ENCODE data around the gene AMIGO1. TPM values are rescaled to one million over a fixed set of nuclear protein-coding genes. Genes with fewer than 3 reads are reported as not detected.
A peak's percentile ranks its signal among the peaks of the same experiment; 100 is the strongest.
"Not testable (repeated sequence)": the region's sequence is repeated elsewhere in the genome, so short reads cannot be mapped to it uniquely, and the experiment has no call there.

Gene AMIGO1
- total RNA-seq, 2 experiments from 2014 or later = 1.8 to 2.0 TPM

DNA sequence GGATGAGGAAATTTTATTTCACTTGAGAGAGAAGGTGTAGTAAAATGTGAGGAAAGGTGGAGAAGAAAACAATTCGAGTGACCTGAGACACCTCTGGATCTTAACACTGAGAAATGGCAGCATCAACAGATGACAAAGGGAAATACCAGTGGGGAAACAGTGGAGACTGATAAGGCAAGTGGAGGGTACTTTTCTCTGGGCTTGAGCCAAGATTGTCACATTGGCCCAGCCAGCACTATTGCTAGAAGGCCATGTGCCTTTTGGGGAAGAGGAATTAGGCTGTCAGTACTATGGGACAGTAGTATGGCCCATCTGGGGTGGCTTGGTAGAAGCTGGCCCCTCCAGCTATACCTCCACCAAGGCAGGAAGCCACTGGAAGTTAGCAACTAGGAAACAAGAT is 34.8 kb downstream of the AMIGO1 start:
- no peak overlapping the region for H3K27ac Mint-ChIP-seq
- no peaks in the 10 kb centered on the region for H3K9me3 Mint-ChIP-seq (ENCODE audit: low read depth)
- H3K4me3 Mint-ChIP-seq = no peak overlapping the region
- ChIA-PET POLR2A (no interaction called here), CTCF (interaction anchor here (1.0 kb wide), 1 partner anchor 9 kb away, joined by 4 read pairs; the partner anchor contains the start of gene ATXN7L2)
- ATAC-seq (no peak), DNase-seq (no peak)
- intact Hi-C loops (cut with DNase I, micrococcal nuclease) = no loop called here
- H3K4me1 Mint-ChIP-seq = no peaks in the 10 kb centered on the region
- H3K27me3 Mint-ChIP-seq = peaks cover 22% of the 10 kb centered on the region
- H3K36me3 Mint-ChIP-seq (ENCODE audit: low read depth) = no peaks in the 10 kb centered on the region

DNA sequence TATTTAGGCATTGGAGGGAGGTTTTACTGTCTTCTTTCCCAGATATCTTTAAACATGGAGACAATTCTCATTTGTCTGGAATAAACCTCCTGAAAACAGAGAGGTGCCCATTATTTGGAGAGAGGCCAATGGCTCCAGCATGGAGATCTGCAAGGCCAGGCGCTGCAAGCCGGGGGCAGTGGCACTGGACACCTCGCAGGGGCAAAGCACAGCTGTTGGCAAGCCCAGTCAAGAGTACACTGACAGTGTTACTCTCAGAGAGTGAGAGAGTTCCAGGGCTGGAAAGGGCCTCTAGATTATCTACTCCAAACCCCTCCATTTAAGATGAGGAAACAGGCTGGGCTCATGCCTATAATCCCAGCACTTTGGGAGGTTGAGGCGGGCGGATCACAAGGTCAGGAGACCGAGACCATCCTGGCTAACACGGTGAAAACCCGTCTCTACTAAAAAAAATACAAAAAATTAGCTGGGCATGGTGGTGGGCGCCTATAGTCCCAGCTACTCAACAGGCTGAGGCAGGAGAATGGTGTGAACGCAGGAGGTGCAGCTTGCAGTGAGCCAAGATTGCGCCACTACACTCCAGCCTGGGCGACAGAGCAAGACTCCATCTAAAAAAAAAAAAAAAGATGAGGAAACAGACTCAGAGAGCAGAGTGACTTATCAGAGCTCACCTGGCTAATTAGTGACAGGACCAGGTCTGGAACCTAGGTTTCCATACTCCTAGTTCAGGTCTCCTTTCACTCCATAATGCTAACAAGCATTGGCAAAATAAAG is 36.1 kb downstream of the AMIGO1 start:
- H3K9me3 Mint-ChIP-seq (ENCODE audit: low read depth); DNase-seq; H3K4me1 Mint-ChIP-seq; H3K36me3 Mint-ChIP-seq (ENCODE audit: low read depth); POLR2A ChIA-PET; ATAC-seq; H3K27ac Mint-ChIP-seq; intact Hi-C loops (cut with DNase I, micrococcal nuclease); H3K4me3 Mint-ChIP-seq: not testable (repeated sequence)
- CTCF ChIA-PET = interaction anchor here (0.6 to 1.1 kb wide), 3 partner anchors 30 to 191 kb away, joined by 3 to 5 read pairs (median 4); partner anchors contain the start of gene PSRC1
- H3K27me3 Mint-ChIP-seq = peaks cover 20% of the 10 kb centered on the region

DNA sequence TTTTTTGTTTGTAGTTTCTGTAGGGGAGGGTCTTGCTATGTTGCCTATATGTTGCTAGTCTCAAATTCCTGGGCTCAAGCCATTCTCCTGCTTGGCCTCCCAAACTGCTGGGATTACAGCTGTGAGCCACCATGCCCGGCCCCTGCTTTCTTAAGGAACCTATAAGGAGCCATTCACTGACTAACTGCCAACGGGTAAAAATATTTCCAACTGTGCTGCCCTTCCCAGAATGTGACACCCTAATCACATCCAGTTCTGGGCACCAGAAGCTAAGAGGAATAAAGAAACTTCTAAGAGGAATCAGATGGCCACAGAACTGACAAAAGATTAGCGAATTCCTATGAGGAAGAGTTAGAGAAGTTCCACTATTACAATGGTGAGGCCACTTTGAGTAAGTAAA is 36.7 kb downstream of the AMIGO1 start:
- Mint-ChIP-seq H3K9me3 (ENCODE audit: low read depth) (no peaks in the 10 kb centered on the region), H3K27ac (no peak overlapping the region), H3K4me3 (no peak overlapping the region), H3K27me3 (peaks cover 26% of the 10 kb centered on the region), H3K36me3 (ENCODE audit: low read depth) (no peaks in the 10 kb centered on the region), H3K4me1 (peaks cover 2% of the 10 kb centered on the region)
- DNase-seq = no peak
- ATAC-seq = no peak
- POLR2A ChIA-PET = no interaction called here
- CTCF ChIA-PET = interaction anchor here (0.7 kb wide), 1 partner anchor 190 kb away, joined by 4 read pairs; the partner anchor contains the start of gene PSRC1
- intact Hi-C loops (cut with DNase I, micrococcal nuclease) = no loop called here

DNA sequence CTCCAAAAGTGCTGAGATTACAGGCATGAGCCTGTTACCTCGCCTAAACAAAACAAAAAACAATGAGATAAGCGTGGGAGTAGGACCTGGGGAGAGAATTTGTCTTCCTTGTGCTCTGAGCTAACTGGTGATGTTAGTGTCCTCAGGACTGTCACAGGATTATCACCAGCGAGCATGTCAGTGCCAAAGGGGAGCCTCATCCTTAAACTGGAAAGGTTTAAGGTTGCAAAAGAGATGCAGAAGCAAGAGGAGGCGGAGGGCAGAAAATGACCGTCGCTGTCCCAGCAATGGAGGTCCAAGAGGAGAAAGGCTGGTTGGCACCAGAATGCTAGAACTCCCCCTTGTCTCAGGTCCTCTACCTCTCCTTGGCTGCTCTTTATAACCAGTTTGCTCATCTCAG is 39.3 kb downstream of the AMIGO1 start:
- ChIA-PET POLR2A (no interaction called here), CTCF (interaction anchor here (0.6 to 1.2 kb wide), 2 partner anchors 60 to 71 kb away, joined by 3 read pairs; no protein-coding TSS in a partner anchor)
- intact Hi-C loops (cut with DNase I, micrococcal nuclease) = no loop called here
- no peak overlapping the region for H3K27ac Mint-ChIP-seq
- no peaks in the 10 kb centered on the region for H3K36me3 Mint-ChIP-seq (ENCODE audit: low read depth)
- H3K4me3 Mint-ChIP-seq = no peak overlapping the region
- DNase-seq = no peak
- no peak for ATAC-seq
- H3K27me3 Mint-ChIP-seq = peaks cover 32% of the 10 kb centered on the region
- H3K4me1 Mint-ChIP-seq = peaks cover 4% of the 10 kb centered on the region
- H3K9me3 Mint-ChIP-seq (ENCODE audit: low read depth) = no peaks in the 10 kb centered on the region

DNA sequence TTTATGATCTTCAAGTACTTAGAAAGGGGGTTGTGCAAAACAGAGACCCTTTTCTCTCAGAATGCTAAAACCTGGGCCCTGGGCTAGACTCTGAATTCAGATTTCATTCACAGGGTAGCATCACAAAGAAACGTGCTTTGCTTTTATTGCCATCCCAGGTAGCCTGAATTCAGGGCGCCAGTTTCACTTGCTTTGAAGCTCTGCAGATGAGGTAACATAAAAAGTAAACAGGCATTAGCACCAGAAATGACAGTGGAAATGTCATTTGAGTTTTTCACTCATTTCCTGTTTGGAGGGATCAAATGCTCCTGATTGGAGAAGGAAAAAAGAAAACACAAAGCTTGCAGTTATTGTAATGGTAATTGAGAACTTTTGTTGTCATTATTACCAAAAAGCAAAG is 40.6 kb downstream of the AMIGO1 start:
- peak; percentile 30 for ATAC-seq
- peaks cover 4% of the 10 kb centered on the region for H3K4me1 Mint-ChIP-seq
- no peaks in the 10 kb centered on the region for H3K9me3 Mint-ChIP-seq (ENCODE audit: low read depth)
- intact Hi-C loops (cut with DNase I, micrococcal nuclease) = no loop called here
- ChIA-PET POLR2A (interaction anchor here (0.6 kb wide), 1 partner anchor 281 kb away, joined by 6 read pairs; no protein-coding TSS in a partner anchor), CTCF (interaction anchor here (0.6 to 1.7 kb wide), 7 partner anchors 11 to 171 kb away, joined by 3 to 8 read pairs (median 3); no protein-coding TSS in a partner anchor)
- peaks cover 42% of the 10 kb centered on the region for H3K27me3 Mint-ChIP-seq
- H3K4me3 Mint-ChIP-seq = no peak overlapping the region
- H3K27ac Mint-ChIP-seq = no peak overlapping the region
- H3K36me3 Mint-ChIP-seq (ENCODE audit: low read depth) = no peaks in the 10 kb centered on the region
- DNase-seq = no peak

DNA sequence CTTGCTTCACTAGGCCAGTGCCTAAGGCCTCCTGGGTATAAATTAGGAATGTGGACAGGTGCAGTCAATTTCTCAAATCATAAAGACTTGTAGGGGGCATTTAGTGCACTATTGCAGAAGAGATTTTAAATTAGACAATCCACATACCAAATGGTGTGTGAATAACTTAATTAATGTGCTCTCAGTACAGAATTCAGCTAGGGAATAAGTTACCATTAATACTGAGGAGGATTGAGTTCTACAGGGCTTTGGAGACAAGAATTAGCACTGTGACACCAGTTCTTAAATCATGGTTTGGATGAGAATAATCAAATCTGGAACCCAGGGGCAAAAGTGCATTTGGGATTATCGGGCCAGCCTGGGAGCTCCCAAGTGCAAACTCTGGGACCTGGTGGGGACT is 41.5 kb downstream of the AMIGO1 start:
- DNase-seq (no peak), ATAC-seq (no peak)
- ChIA-PET POLR2A (no interaction called here), CTCF (interaction anchor here (0.6 to 1.3 kb wide), 5 partner anchors 29 to 447 kb away, joined by 3 to 4 read pairs (median 3); no protein-coding TSS in a partner anchor)
- peaks cover 4% of the 10 kb centered on the region for H3K4me1 Mint-ChIP-seq
- H3K36me3 Mint-ChIP-seq (ENCODE audit: low read depth) = no peaks in the 10 kb centered on the region
- intact Hi-C loops (cut with DNase I, micrococcal nuclease) = no loop called here
- no peak overlapping the region for H3K27ac Mint-ChIP-seq
- no peaks in the 10 kb centered on the region for H3K9me3 Mint-ChIP-seq (ENCODE audit: low read depth)
- H3K4me3 Mint-ChIP-seq = peak overlapping the region; percentile 59
- H3K27me3 Mint-ChIP-seq = peaks cover 41% of the 10 kb centered on the region

DNA sequence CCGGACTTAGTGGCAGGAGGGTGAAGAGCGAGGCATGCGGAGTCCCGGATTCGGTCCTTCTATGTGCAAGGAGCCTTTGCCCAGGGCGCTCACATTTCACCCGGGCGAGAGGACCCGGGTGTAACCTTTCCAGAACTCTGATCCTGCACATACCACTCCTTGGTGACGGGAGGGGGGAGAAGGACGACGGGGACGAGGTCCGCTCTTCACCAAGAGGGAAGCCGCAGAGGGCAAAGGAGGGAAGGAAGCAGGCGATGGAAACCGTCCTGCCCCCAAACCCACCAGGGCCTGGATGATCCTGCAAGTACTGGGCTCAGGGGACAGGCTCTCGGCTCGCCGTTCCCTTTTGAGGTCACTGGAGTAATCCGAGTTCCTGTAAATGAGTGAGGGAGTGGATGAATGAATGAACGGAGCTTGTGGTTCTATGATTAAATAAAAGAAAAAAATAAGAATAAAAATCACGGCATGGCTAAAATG is 42.2 kb downstream of the AMIGO1 start:
- Mint-ChIP-seq H3K27ac (no peak overlapping the region), H3K9me3 (ENCODE audit: low read depth) (no peaks in the 10 kb centered on the region), H3K36me3 (ENCODE audit: low read depth) (no peaks in the 10 kb centered on the region), H3K4me3 (peak overlapping the region; percentile 59), H3K27me3 (peaks cover 46% of the 10 kb centered on the region), H3K4me1 (peaks cover 4% of the 10 kb centered on the region)
- ChIA-PET POLR2A (no interaction called here), CTCF (interaction anchor here (0.6 kb wide), 1 partner anchor 65 kb away, joined by 3 read pairs; no protein-coding TSS in a partner anchor)
- no peak for ATAC-seq
- DNase-seq = no peak
- intact Hi-C loops (cut with DNase I, micrococcal nuclease) = no loop called here

DNA sequence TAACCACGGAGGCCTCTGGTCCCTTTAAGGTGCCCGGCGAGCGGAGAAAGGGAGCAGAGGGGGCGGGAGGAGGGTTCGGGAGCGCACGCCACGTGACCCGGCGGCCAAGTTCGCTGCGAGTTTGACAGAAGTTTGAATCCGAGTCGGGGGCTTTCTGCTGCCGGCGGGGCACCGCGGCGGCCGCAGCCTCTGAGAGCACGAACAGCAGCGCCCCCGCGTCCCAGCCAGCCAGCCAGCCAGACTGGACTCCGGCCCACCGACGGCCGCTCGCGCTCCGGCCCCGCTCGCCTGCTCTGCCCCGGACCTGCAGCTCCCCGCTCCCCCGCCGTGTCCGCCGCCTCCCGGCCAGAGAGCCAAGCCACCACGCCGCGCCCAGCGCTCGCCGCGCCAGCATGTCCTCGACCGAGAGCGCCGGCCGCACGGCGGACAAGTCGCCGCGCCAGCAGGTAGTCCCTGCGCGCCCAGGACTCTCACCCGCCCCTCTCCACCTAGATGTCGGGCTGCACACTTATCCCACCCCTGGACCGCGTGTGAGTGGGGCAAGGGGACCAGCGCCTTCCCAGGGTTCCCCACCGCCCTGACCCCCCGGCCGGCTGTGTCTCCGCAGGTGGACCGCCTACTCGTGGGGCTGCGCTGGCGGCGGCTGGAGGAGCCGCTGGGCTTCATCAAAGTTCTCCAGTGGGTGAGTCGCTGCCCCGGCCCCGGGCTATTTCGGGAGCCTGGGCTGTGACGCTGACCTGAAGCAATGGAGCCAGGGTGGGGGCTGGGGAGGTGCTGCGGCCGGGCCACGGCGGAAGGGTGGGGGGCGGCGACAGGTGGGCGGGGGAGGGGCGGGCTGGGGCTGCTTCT is 42.9 kb downstream of the AMIGO1 start, which contains the start of gene SYPL2:
SYPL2 (plus strand) TSS at position 95 of the 849 bp plus-strand sequence; CDS start at position 393, 298 bp downstream.
- no peak within 1 kb of the TSS for H3K27ac Mint-ChIP-seq
- no peaks in the 10 kb centered on the region for H3K36me3 Mint-ChIP-seq (ENCODE audit: low read depth)
- H3K4me3 Mint-ChIP-seq = peak within 1 kb of the TSS; percentile 59
- CTCF ChIA-PET = no interaction called here
- POLR2A ChIA-PET = no interaction called here
- peaks cover 4% of the 10 kb centered on the region for H3K4me1 Mint-ChIP-seq
- peaks cover 52% of the 10 kb centered on the region for H3K27me3 Mint-ChIP-seq
- intact Hi-C loops (cut with DNase I, micrococcal nuclease) = no loop called here
- ATAC-seq (peak; percentile 55), DNase-seq (peak; percentile 46)
- H3K9me3 Mint-ChIP-seq (ENCODE audit: low read depth) = no peaks in the 10 kb centered on the region

DNA sequence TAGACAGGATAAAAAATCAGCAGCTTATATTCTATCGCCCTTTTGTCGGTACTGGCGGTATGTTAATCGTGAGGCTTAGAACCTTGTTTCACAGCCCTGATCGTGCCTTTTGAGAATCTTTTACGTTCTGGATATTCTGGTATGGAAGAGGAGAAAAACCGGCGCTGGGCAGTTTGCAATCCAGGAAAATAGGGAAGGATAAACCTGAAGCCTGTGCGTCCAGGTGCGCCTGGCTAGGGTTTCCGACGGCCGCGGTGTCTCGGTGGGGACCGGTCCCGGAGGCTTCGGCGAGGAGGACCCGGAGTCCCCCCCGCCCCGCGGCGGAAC is 43.4 kb downstream of the AMIGO1 start:
- ATAC-seq (no peak), DNase-seq (no peak)
- H3K27ac Mint-ChIP-seq = no peak overlapping the region
- intact Hi-C loops (cut with DNase I, micrococcal nuclease) = no loop called here
- peak overlapping the region; percentile 59 for H3K4me3 Mint-ChIP-seq
- H3K4me1 Mint-ChIP-seq = peaks cover 4% of the 10 kb centered on the region
- H3K9me3 Mint-ChIP-seq (ENCODE audit: low read depth) = no peaks in the 10 kb centered on the region
- peaks cover 53% of the 10 kb centered on the region for H3K27me3 Mint-ChIP-seq
- H3K36me3 Mint-ChIP-seq (ENCODE audit: low read depth) = no peaks in the 10 kb centered on the region
- ChIA-PET POLR2A (no interaction called here), CTCF (no interaction called here)

DNA sequence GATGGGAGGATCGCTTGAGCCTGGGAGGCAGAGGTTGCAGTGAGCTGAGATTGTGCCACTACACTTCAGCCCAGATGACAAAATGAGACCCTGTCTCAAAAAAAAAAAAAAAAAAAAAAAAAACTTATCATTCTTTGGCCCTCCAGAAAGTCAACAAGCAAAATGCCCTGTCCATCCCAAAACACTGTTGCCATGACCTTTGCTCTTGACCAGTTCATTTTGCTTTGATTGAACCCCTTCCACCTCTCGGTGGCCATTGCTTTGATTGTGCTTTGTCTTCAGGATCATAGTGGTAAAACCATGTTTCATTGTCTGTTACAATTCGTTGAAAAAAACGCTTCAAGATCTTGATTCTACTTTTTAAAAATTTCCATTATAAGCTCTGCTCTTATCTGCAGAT is 51.7 kb downstream of the AMIGO1 start:
- Mint-ChIP-seq H3K27ac (no peak overlapping the region), H3K27me3 (peaks cover 29% of the 10 kb centered on the region), H3K4me3 (no peak overlapping the region), H3K9me3 (ENCODE audit: low read depth) (peaks cover 21% of the 10 kb centered on the region), H3K4me1 (no peaks in the 10 kb centered on the region), H3K36me3 (ENCODE audit: low read depth) (peaks cover 3% of the 10 kb centered on the region)
- ChIA-PET POLR2A (no interaction called here), CTCF (interaction anchor here (1.5 kb wide), 1 partner anchor 10 kb away, joined by 3 read pairs; no protein-coding TSS in a partner anchor)
- ATAC-seq (no peak), DNase-seq (no peak)
- intact Hi-C loops (cut with DNase I, micrococcal nuclease) = no loop called here

DNA sequence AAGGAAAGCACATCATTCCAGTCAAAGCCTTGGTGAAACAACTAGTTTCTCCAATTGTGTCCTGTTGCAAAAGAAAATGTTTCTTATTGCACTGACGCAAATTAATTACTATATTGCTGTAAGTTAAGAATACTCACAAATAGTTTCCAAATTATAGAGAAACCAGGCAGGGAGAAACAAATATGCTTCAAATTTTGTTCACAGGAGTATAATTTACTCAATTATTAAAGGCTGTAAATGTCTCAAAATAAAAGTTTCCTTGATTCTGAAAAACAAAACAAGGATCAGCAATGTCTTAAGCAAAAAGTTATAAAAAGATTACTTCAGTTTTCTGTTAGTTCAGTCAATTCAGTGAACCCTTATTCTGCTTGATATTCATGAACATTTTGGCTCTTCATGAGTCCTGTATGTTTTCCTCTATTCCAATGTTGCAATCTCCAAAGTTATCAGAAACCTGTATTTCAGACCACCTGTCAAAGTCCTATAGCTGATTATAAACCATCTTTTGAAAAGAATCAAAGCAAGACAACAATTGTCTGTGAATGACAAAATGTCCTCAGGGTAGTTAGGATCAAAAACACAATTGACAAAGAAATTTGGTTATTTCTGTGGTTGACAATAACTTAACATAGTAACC is 54.9 kb downstream of the AMIGO1 start:
- no peak overlapping the region for H3K27ac Mint-ChIP-seq
- ATAC-seq (no peak), DNase-seq (no peak)
- intact Hi-C loops (cut with DNase I, micrococcal nuclease) = no loop called here
- no peaks in the 10 kb centered on the region for H3K4me1 Mint-ChIP-seq
- H3K4me3 Mint-ChIP-seq = no peak overlapping the region
- ChIA-PET POLR2A (no interaction called here), CTCF (no interaction called here)
- H3K27me3 Mint-ChIP-seq = peaks cover 24% of the 10 kb centered on the region
- H3K9me3 Mint-ChIP-seq (ENCODE audit: low read depth) = peaks cover 21% of the 10 kb centered on the region
- peaks cover 3% of the 10 kb centered on the region for H3K36me3 Mint-ChIP-seq (ENCODE audit: low read depth)
